GM23338 (cell line): Measurements from ENCODE around the gene BCAS3. TPM values are rescaled to one million over a fixed set of nuclear protein-coding genes. Genes with fewer than 3 reads are reported as not detected.

Source experiments
- ATAC-seq: fragments of 200-7000 bp; cut with Tn5 transposase; 3 replicates; pipeline ENCODE4 v1.9.1; 2020
- DNase-seq: peaks from one replicate; pipeline ENCODE4 v3.0.0-alpha.2; 2015; ENCODE audit warnings: low spot score
- H2AFZ ChIP-seq: fragments of 200-600 bp; sonication (generic); 2 replicates; pipeline ENCODE4 v1.8.0; 2016; ENCODE audit warnings: antibody characterized with exemption, mild to moderate bottlenecking, moderate library complexity
- H3F3A ChIP-seq: fragments of 200-600 bp; sonication (generic); replicated peaks from 2 replicates; pipeline ENCODE4 v1.8.0; 2017; ENCODE audit warnings: antibody characterized with exemption, mixed run types, low read depth
- H3K27ac ChIP-seq: fragments of 200-600 bp; sonication (generic); 2 replicates; pipeline ENCODE4 v1.6.1; 2016; ENCODE audit warnings: low read depth
- H3K27me3 ChIP-seq: fragments of 200-600 bp; sonication (generic); 2 replicates; pipeline ENCODE4 v1.8.0; 2016; ENCODE audit warnings: mild to moderate bottlenecking, mixed run types, moderate library complexity; ENCODE audit not compliant: insufficient read depth
- H3K36me3 ChIP-seq: fragments of 200-600 bp; sonication (generic); 2 replicates; pipeline ENCODE4 v1.8.0; 2016; ENCODE audit warnings: mild to moderate bottlenecking; ENCODE audit not compliant: insufficient read depth
- H3K4me1 ChIP-seq: fragments of 200-600 bp; sonication (generic); 2 replicates; pipeline ENCODE4 v1.8.0; 2016; ENCODE audit warnings: mild to moderate bottlenecking, moderate library complexity; ENCODE audit not compliant: insufficient read depth
- H3K4me2 ChIP-seq: fragments of 200-600 bp; sonication (generic); 2 replicates; pipeline ENCODE4 v1.7.1; 2017; ENCODE audit warnings: mixed run types
- H3K4me3 ChIP-seq: fragments of 200-600 bp; sonication (generic); 2 replicates; pipeline ENCODE4 v1.6.1; 2016; ENCODE audit warnings: mixed run types
- H3K79me2 ChIP-seq: fragments of 200-600 bp; sonication (generic); replicated peaks from 2 replicates; pipeline ENCODE4 v1.8.0; 2017; ENCODE audit warnings: mild to moderate bottlenecking; ENCODE audit not compliant: insufficient read depth
- H3K9me2 ChIP-seq: fragments of 200-600 bp; sonication (generic); 2 replicates; pipeline ENCODE4 v1.8.0; 2017; ENCODE audit not compliant: insufficient read depth
- H4K20me1 ChIP-seq: fragments of 200-600 bp; sonication (generic); replicated peaks from 2 replicates; pipeline ENCODE4 v1.8.0; 2017; ENCODE audit warnings: mild to moderate bottlenecking; ENCODE audit not compliant: insufficient read depth
- H3K27ac Mint-ChIP-seq: 2 replicates; pipeline ENCODE4 v1.8.0; 2020; ENCODE audit warnings: inconsistent platforms, mild to moderate bottlenecking, moderate library complexity, mixed read lengths
- H3K27me3 Mint-ChIP-seq: 3 replicates; pipeline ENCODE4 v1.8.0; 2022; ENCODE audit warnings: low read depth, mild to moderate bottlenecking, moderate library complexity, mixed read lengths, inconsistent platforms; ENCODE audit not compliant: insufficient read depth, poor library complexity
- H3K36me3 Mint-ChIP-seq: 3 replicates; pipeline ENCODE4 v1.8.0; 2021; ENCODE audit warnings: low read depth, mild to moderate bottlenecking, inconsistent platforms, moderate library complexity, mixed read lengths
- H3K4me1 Mint-ChIP-seq: 3 replicates; pipeline ENCODE4 v1.8.0; 2020; ENCODE audit warnings: mild to moderate bottlenecking, inconsistent platforms, mixed read lengths
- H3K4me3 Mint-ChIP-seq: 3 replicates; pipeline ENCODE4 v1.8.0; 2021; ENCODE audit warnings: moderate library complexity, mild to moderate bottlenecking, inconsistent platforms, mixed read lengths
- H3K9me3 Mint-ChIP-seq: 3 replicates; pipeline ENCODE4 v1.8.0; 2020; ENCODE audit warnings: moderate library complexity, mild to moderate bottlenecking, inconsistent platforms, mixed read lengths
- CREB1 ChIP-seq: fragments of 250-450 bp; sonication (Bioruptor Pico); IDR thresholded peaks from 2 replicates; pipeline ENCODE4 v1.5.0; 2020; ENCODE audit warnings: low read depth, mild to moderate bottlenecking, moderate library complexity
- CTCF ChIP-seq, 2 experiments: fragments of 200-600 bp in 1 of 2; sonication (generic) in 1 of 2; conservative IDR thresholded peaks; 2 replicates each; pipeline versions ENCODE4 v1.5.1 to v1.6.1; 2016 to 2017; ENCODE audit warnings: antibody characterized with exemption in 2 of 2, low read depth in 2 of 2, mild to moderate bottlenecking in 2 of 2, moderate library complexity in 1 of 2
- ETS1 ChIP-seq: IDR thresholded peaks from 2 replicates; pipeline ENCODE4 v1.6.1; 2016; ENCODE audit warnings: antibody characterized with exemption
- EZH2phosphoT487 ChIP-seq: fragments of 200-600 bp; sonication (generic); IDR thresholded peaks from one replicate; pipeline ENCODE4 v1.8.1; 2018; ENCODE audit warnings: antibody characterized with exemption; ENCODE audit not compliant: unreplicated experiment
- NANOG ChIP-seq: IDR thresholded peaks from 2 replicates; pipeline ENCODE4 v1.6.1; 2016; ENCODE audit warnings: antibody characterized with exemption, borderline replicate concordance
- POLR2AphosphoS5 ChIP-seq: IDR thresholded peaks from 2 replicates; pipeline ENCODE4 v1.6.1; 2016; ENCODE audit warnings: antibody characterized with exemption, low read depth
- ZNF114 ChIP-seq: fragments of 250-450 bp; sonication (Bioruptor Pico); IDR thresholded peaks from 2 replicates; pipeline ENCODE4 v1.5.0; 2020; ENCODE audit warnings: mild to moderate bottlenecking, moderate library complexity
- ZNF331 ChIP-seq: fragments of 250-450 bp; sonication (Bioruptor Pico); IDR thresholded peaks from 2 replicates; pipeline ENCODE4 v1.5.0; 2020; ENCODE audit warnings: low read depth, mild to moderate bottlenecking, moderate library complexity
- ZNF462 ChIP-seq: fragments of 250-450 bp; sonication (Bioruptor Pico); IDR thresholded peaks from 2 replicates; pipeline ENCODE4 v1.5.0; 2020; ENCODE audit warnings: mild to moderate bottlenecking, moderate library complexity
- polyA plus RNA-seq: library from polyadenylated mRNA; unstranded; fragments of >200 nt; fragmentation: Nextera tagmentation; extraction: Ambion mirVana; gene quantifications from 2 replicates; pipeline ENCODE4 v1.2.1, GENCODE V29; 2016
- total RNA-seq: library from RNA; depleted of rRNA; stranded (reverse); fragments of >200 nt; shearing (Covaris generic); gene quantifications from 2 replicates; pipeline ENCODE4 v1.2.3, GENCODE V29; 2014

BCAS3 gene
- total and polyA plus RNA-seq, 2 experiments from 2014 or later: 8.2 to 28.0 TPM

GRCh38 chr17:61161615-61162134 lies 484.0 kb downstream of the BCAS3 start:
- no peak overlapping the region for H3K4me3 ChIP-seq
- H4K20me1 ChIP-seq: no peaks in the 10 kb centered on the region
- no peak overlapping the region for H2AFZ ChIP-seq
- H3K27ac Mint-ChIP-seq: no peak overlapping the region
- H3K4me1 Mint-ChIP-seq: peaks cover 42% of the 10 kb centered on the region
- no peaks in the 10 kb centered on the region for H3F3A ChIP-seq
- H3K4me2 ChIP-seq: no peak overlapping the region
- TF ChIP-seq ZNF462 (CRISPR knock-in tag) (no peak), ZNF331 (CRISPR knock-in tag) (no peak)
- DNase-seq (no peak), ATAC-seq (peak; percentile 40; the same call in 2 of the 3 replicates)
- H3K9me2 ChIP-seq: no peaks in the 10 kb centered on the region
- H3K36me3 ChIP-seq: no peaks in the 10 kb centered on the region
- H3K4me1 ChIP-seq: peaks cover 17% of the 10 kb centered on the region
- peaks cover 7% of the 10 kb centered on the region; the same call in 2 of the 3 replicates for H3K9me3 Mint-ChIP-seq
- no peaks in the 10 kb centered on the region for H3K79me2 ChIP-seq
- H3K4me3 Mint-ChIP-seq: no peak overlapping the region
- H3K27ac ChIP-seq: no peak overlapping the region
- H3K27me3 Mint-ChIP-seq: no peaks in the 10 kb centered on the region
- H3K27me3 ChIP-seq: no peaks in the 10 kb centered on the region
- 0 out of 3 replicates have a peak, but pooled peaks cover 2% of the 10 kb centered on the region for H3K36me3 Mint-ChIP-seq

- no peaks in the 10 kb centered on the region for H4K20me1 ChIP-seq
- 0 out of 3 replicates have a peak, but pooled peaks cover 2% of the 10 kb centered on the region for H3K36me3 Mint-ChIP-seq
- no peak overlapping the region for H3K27ac Mint-ChIP-seq
- H3K4me1 Mint-ChIP-seq: peaks cover 24% of the 10 kb centered on the region
- no peaks in the 10 kb centered on the region for H3K27me3 Mint-ChIP-seq
- H3K27me3 ChIP-seq: no peaks in the 10 kb centered on the region
- H3K27ac ChIP-seq: no peak overlapping the region
- no peak overlapping the region for H3K4me3 ChIP-seq
- no peaks in the 10 kb centered on the region for H3K79me2 ChIP-seq
- H3K9me3 Mint-ChIP-seq: peaks cover 7% of the 10 kb centered on the region; the same call in 2 of the 3 replicates
- DNase-seq (no peak), ATAC-seq (no peak)
- peaks cover 16% of the 10 kb centered on the region for H3K4me1 ChIP-seq
- no peak overlapping the region for H2AFZ ChIP-seq
- no peak overlapping the region for H3K4me2 ChIP-seq
- no peaks in the 10 kb centered on the region for H3K9me2 ChIP-seq
- no peak overlapping the region for H3K4me3 Mint-ChIP-seq
- H3K36me3 ChIP-seq: no peaks in the 10 kb centered on the region
- H3F3A ChIP-seq: no peaks in the 10 kb centered on the region
- TF ChIP-seq ETS1: no peak
- TF ChIP-seq POLR2AphosphoS5: no peak
- TF ChIP-seq EZH2phosphoT487: no peak
- TF ChIP-seq CREB1 (CRISPR knock-in tag): no peak
- no peak for TF ChIP-seq ZNF331 (CRISPR knock-in tag)
- TF ChIP-seq CTCF (conservative IDR thresholded peaks at IDR 0.05; ENCODE audit: low read depth in 2 of 2): no peak
- no peak for TF ChIP-seq ZNF114 (CRISPR knock-in tag)
- TF ChIP-seq NANOG: no peak
Observed at GRCh38 chr17:61164517-61164916, 486.9 kb downstream of the BCAS3 start.
